CD4-positive, alpha-beta T cell treated with Interleukin-15 for 4 hours (primary cell): ENCODE data around the gene PRKAG2.

Experiments used
- DNase-seq: peaks from one replicate; pipeline ENCODE4 v3.0.0-alpha.2; 2020; ENCODE audit warnings: low spot score

Gene PRKAG2

GRCh38 chr7:151648429-151648828, 228.5 kb downstream of the PRKAG2 start:
- DNase-seq: no peak

- DNase-seq: no peak
Observed at GRCh38 chr7:151647874-151648273, 229.0 kb downstream of the PRKAG2 start.

GRCh38 chr7:151647006-151647405, 229.9 kb downstream of the PRKAG2 start:
- no peak for DNase-seq

- no peak for DNase-seq
Observed at GRCh38 chr7:151645311-151645710, 231.6 kb downstream of the PRKAG2 start.

GRCh38 chr7:151644554-151644953, 232.4 kb downstream of the PRKAG2 start:
- no peak for DNase-seq

- DNase-seq: no peak
Observed at GRCh38 chr7:151642746-151643145, 234.2 kb downstream of the PRKAG2 start.

GRCh38 chr7:151641587-151641986, 235.3 kb downstream of the PRKAG2 start:
- DNase-seq: no peak

GRCh38 chr7:151637781-151638261, 239.1 kb downstream of the PRKAG2 start:
- DNase-seq: no peak

- DNase-seq: no peak
Observed at GRCh38 chr7:151634643-151635042, 242.3 kb downstream of the PRKAG2 start.

GRCh38 chr7:151633516-151633812, 243.5 kb downstream of the PRKAG2 start:
- DNase-seq: no peak

- DNase-seq: peak; percentile 68
Observed at GRCh38 chr7:151632750-151633515, 244.0 kb downstream of the PRKAG2 start.

- DNase-seq: peak; percentile 94
Observed at GRCh38 chr7:151631953-151632749, 244.8 kb downstream of the PRKAG2 start.

- DNase-seq: peak; percentile 17
Observed at GRCh38 chr7:151631570-151631952, 245.4 kb downstream of the PRKAG2 start.

- DNase-seq: no peak
Observed at GRCh38 chr7:151630851-151631569, 245.9 kb downstream of the PRKAG2 start.

GRCh38 chr7:151630358-151630757, 246.6 kb downstream of the PRKAG2 start:
- no peak for DNase-seq

- DNase-seq: no peak
Observed at GRCh38 chr7:151629713-151630272, 247.1 kb downstream of the PRKAG2 start.

GRCh38 chr7:151628846-151629604, 247.9 kb downstream of the PRKAG2 start:
- no peak for DNase-seq

- peak; percentile 18 for DNase-seq
Observed at GRCh38 chr7:151626422-151627115, 250.3 kb downstream of the PRKAG2 start.

- no peak for DNase-seq
Observed at GRCh38 chr7:151625606-151626005, 251.3 kb downstream of the PRKAG2 start.

- no peak for DNase-seq
Observed at GRCh38 chr7:151624246-151624928, 252.5 kb downstream of the PRKAG2 start.
